ENCODE results near the gene CSNK2A1.
"Not testable (repeated sequence)": the region's sequence is repeated elsewhere in the genome, so short reads cannot be mapped to it uniquely, and the experiment has no call there.

CSNK2A1 gene

DNA sequence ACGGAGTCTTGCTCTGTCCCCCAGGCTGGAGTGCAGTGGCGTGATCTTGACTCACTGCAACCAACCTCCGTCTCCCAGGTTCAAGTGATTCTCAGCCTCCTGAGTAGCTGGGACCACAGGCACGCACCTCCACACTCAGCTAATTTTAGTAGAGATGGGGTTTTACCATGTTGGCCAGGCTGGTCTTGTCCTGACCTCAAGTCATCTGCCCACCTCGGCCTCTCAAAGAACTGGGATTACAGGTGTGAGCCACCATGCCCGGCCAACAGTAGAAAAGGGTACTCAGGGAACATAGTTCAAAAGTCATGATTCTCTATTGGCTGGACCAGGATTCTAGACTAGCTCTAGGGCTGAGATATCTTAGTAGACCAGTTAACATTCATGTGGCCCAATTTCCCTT lies 5.6 kb downstream of the CSNK2A1 start:
- in situ Hi-C loops (cut with MboI; ENCODE audit: low sequenced_read_pairs) = no loop called here

DNA sequence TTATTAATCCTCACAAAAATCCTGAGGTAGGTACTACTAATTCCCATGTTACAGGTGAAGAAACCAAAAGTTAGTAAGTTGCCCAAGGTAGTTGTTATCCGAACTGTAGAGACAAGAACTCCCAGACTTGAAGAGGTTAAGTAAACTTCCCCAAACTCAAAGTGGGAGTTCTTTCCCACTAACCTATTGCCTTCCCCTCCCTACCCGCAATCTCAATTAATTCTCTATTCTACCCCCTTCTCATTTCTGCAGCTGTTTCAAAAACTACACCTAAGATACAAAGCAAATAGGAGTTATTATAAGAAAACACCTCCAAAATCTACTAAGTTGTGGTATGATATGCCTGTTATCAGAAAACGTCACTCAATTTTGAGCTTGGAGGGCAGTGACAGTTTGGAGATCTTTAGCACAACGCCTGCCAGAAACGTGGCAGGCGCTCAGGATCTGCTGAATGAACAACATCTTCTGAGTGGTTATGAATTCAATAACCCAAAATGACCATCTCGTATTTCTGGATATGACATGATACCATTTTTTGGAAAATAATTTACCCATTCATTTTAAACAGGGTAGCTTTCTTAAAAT lies 7.1 kb downstream of the CSNK2A1 start:
- in situ Hi-C loops (cut with MboI; ENCODE audit: low sequenced_read_pairs) = no loop called here

DNA sequence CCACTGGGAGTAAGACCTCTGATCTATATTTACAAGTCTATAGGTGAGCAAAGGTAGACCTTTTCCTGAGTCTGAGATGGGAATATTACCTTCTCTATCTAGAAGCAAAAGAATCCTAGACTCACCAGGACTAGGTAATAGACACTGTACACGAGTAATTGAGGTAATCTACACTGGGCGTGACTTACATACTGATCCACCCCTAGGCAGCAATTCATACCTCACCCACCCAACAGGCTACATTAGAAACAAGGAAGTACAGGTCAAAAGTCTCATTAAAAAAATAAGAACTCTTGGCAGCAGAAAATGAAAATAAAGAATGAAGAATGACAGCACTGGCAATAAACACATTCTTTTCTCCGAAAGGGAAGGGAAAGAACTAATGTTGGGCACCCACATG lies 7.6 kb downstream of the CSNK2A1 start:
- in situ Hi-C loops (cut with MboI; ENCODE audit: low sequenced_read_pairs) = no loop called here

DNA sequence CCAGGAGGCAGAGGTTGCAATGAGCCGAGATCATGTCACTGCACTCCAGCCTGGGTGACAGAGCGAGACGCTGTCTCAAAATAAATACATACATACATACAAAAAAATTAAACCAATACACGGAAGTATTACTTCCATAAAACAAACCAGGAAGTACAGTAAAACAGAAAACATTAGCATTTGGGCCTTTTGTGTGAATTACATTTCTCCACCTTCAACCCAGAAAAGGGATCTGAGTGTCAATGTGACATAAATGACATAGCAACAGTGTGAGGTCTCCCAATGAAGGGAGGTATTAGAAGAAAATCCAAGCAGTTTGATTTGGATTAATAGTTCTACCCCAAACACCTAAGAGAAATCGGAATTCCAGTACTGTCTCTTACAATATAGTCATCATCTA lies 10.1 kb downstream of the CSNK2A1 start:
- in situ Hi-C loops (cut with MboI; ENCODE audit: low sequenced_read_pairs) = no loop called here

DNA sequence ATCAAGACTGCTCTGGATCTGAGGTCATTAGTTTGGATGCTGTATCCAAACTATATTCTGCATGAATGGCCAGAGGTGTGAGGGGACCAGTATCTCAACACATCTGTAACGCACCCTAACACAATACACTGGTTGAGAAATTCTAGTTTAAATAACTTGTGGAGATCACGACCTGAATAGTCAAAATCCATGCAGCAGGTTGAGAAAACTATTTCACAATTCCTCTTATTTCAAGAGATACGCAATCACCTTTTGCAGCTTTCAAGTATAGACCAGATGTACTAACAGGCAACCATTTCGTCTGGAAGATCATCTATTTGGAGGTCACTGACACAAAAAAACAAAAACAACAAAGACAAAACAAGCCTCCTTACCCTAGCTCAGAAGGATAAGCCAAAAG lies 11.1 kb downstream of the CSNK2A1 start:
- in situ Hi-C loops (cut with MboI; ENCODE audit: low sequenced_read_pairs) = no loop called here

DNA sequence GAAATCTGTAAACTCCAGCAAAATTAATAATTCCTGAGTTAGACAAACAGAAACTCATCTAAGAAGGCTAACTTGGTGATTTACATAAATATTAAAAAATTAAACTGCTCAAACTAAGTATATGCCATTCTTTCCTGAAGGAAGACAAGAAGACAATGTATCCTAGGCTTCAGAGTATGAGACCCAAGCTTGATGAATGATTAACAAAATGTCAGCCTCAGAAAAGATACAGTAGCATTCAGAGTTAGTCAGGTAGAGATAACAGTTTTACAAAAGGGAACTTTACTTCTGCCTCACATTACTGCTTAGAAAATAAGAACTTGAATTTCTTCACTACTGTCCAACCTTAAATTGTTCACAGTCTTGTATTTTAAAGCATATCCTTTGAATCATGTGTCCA lies 12.0 kb downstream of the CSNK2A1 start:
- in situ Hi-C loops (cut with MboI; ENCODE audit: low sequenced_read_pairs) = no loop called here

DNA sequence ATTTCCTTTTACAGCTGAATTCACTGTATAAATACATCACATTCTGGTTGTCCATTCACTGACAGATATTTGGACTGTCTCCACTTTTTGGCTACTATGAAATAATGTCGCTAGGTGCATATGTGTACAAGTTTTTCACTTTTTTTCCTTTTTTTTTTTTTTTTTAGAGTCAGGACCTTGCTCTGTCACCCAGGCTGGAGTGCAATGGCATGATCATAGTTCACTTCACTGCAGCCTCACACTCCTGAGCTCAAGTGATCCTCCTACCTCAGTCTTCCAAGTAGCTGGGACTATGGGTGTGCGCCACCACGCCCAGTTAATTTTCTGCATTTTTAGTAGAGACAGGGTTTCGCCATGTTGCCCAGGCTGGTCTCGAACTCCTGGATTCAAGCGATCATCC lies 13.3 kb downstream of the CSNK2A1 start:
- in situ Hi-C loops (cut with MboI; ENCODE audit: low sequenced_read_pairs) = no loop called here

DNA sequence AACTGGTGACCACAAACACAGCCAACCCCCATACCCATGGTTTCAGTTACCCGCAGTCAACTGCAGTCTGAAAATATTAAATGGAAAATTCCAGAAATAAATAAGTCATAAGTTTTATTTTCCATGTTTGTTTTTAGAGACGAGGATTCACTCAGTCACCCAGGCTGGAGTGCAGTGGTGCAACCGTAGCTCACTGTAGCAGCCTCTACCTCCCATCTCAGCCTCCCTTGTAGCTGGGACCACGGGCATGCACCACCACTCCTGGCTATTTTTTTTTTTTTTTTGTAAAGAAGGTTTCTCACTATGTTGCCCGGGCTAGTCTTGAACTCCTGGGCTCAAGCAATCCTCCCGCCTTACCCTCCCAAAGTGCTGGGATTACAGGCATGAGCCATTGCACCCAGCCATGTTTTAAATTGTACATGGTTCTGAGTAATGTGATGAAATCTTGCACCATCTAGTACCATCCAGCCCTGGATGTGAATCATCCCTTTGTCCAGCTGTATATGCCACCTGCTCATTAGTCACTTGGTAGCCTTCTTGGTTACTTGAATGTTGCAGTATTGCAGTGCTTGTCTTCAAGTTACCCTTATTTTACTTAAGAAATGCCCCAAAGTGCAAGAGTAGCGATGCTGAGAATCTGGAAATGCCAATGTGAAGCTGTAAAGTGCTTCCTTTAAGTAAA lies 14.5 kb downstream of the CSNK2A1 start:
- in situ Hi-C loops (cut with MboI; ENCODE audit: low sequenced_read_pairs) = no loop called here

DNA sequence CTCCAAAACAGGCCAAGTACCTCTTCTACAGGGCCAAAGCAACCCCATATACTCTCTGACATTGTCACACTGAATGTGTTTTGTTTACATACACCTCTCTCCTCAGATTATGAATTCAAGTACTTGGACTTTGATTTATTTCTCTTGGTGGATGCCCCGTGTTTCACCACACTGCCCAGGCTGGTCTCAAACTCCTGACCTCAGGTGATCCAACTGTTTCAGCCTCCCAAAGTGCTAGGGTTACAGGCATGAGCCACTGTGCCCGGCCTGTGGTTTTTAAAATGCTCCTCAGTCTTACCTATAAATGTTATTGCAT lies 16.1 kb downstream of the CSNK2A1 start:
- in situ Hi-C loops (cut with MboI; ENCODE audit: low sequenced_read_pairs) = no loop called here

DNA sequence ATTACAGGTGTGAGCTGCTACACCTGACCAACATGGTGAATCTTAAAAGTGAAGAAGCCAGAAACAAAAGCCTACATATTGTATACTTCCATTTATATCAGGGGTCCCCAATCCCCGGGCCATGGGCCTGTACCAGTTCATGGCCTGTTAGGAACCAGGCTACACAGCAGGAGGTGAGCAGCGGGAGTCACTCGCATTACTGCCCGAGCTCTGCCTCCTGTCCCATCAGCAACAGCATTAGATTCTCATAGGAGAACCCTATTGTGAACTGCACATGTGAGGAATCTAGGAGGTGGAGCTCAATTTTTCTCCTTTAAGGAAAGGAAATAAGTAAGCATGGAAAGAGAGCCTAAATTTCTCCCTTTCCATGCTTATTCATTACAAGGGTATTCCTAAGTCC lies 21.7 kb downstream of the CSNK2A1 start:
- in situ Hi-C loops (cut with MboI; ENCODE audit: low sequenced_read_pairs) = no loop called here

DNA sequence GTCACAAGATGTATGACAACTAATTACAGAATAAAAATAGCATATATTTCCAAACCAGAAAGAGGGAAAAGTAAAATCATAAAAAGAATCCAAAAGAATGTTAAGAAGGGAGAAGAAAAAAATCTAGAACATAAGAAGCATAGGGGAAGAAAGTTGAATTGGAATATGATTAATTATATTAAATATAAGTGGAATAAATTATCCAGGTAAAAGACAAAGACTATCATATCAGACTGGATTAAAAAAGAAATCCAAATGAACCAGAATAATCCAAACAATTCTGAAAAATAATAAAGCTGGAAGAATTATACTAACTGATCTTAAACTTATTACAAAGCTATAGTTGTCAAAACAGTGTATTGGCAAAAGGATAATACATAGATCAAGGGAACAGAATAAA lies 23.6 kb downstream of the CSNK2A1 start:
- in situ Hi-C loops (cut with MboI; ENCODE audit: low sequenced_read_pairs) = no loop called here

DNA sequence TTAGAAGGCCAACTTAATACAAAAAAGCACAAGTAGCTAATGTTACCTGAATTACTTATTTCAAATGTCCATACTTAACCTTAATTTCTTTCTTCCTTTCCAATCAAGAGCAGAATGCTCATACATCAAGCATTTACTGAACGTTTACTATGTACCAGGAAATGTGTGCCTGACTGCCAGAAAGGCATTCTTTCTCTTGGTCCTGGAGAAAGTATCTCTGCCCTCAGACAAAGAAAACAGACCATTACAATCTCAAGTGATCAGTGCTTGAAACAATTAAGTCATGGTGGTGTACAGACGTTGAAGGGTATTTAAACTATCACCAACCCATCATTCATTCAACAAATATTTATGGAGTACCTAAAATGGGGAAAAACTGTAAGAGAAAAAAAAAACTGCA lies 26.4 kb downstream of the CSNK2A1 start:
- in situ Hi-C loops (cut with MboI; ENCODE audit: low sequenced_read_pairs) = no loop called here

DNA sequence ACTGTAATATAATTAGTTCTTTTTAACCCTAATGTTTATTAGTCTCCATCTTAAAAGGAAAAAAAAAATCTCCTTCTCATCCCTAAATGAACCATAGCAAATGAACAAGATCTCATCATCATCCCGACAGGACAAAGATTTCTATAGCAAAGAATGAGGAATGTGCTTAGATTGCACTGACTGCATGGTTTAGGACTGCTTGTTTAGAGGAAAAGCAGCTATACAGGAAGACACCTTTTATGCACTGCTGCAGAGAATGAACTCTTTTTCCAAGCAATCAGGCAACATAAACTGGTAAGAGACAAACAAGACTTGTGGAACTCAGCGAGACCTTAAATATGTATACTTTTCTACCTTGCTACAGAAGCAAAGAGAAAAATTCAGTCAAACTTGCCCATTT lies 26.8 kb downstream of the CSNK2A1 start:
- in situ Hi-C loops (cut with MboI; ENCODE audit: low sequenced_read_pairs) = no loop called here

DNA sequence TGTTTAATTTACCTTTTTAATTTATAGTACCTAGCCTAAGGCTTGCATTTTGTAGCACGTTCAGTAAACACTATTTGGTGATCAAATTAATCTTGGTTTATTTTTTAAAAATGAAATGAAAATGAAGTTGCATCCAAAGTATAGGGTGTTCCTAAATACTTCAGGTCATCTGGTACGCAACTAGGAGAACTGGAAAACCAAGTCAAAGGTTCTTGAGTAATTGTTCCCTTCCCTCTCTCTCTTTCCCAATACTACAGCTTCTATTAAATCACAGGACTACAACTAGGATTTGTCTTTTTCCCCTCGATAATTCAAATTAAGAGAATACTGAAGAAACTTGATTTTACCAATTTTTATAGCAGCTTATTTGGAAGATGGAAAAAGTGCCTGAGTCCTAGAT lies 27.9 kb downstream of the CSNK2A1 start:
- in situ Hi-C loops (cut with MboI; ENCODE audit: low sequenced_read_pairs) = no loop called here

DNA sequence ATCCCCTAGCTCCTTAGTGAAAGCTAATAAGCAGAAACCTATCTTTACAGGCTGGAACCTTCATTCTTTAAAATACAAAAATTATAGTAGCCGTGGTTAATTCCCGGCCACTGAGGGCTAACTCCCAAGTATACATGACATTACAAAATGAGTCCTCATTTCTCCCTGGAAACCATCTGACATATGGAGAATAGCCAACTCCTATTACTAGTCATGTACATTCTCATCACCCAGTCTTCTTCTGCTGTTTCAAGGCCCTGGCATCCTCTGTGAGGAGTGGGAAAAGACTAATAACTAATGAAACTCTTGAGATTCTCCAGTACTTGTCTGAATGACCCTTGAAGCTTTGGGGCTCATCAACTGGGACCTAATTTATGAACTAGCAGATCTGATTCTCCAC lies 30.2 kb downstream of the CSNK2A1 start:
- in situ Hi-C loops (cut with MboI; ENCODE audit: low sequenced_read_pairs) = no loop called here

DNA sequence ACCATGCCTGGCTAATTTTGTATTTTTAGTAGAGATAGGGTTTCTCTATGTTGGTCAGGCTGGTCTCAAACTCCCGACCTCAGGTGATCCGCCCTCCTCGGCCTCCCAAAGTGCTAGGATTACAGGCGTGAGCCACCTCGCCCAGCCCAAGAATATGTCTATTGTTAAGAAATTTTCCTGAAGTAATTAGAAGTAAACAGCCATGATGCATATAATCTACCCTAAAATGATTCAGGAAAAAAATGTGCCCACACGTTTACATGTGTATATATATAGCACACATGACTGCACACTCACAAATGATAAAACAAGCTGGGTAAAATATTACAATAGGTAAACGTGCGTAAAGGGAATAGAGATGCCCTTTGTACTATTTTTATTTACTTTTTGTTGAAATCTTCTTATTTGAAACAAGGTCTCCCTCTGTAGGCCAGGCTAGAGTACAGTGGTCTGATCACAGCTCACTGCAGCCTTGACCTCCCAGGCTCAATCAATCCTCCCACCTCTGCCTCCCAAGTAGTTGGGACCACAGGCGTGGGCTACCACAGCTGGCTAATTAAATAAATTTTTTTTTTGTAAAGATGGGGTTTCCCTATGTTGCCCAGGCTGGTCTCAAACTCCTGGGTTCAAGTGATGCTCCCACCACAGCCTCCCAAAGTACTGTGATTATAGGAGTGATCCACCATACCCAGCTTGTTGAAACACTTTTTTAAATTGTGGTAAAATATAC lies 33.1 kb downstream of the CSNK2A1 start:
- in situ Hi-C loops (cut with MboI; ENCODE audit: low sequenced_read_pairs) = not testable (repeated sequence)

DNA sequence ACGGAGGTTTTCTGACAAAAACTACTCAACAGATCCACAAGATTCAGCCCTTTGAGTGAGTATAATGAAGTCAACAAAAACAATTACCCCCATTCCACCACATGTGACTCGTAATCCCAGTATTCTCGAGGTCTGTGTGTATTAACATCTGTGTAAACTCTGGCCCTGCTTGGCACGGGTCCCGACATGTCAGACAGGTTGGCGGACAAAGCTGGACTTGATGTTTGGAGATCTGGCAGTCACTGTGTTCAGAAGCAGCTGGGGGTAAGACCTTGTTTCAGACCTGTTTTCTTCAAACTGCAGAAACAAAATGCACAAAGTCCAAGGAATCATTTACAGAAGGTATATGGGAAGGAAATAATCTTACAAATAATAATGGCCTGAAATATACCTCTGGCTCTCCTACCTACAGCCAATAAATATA lies 35.2 kb downstream of the CSNK2A1 start:
- in situ Hi-C loops (cut with MboI; ENCODE audit: low sequenced_read_pairs) = not testable (repeated sequence)

DNA sequence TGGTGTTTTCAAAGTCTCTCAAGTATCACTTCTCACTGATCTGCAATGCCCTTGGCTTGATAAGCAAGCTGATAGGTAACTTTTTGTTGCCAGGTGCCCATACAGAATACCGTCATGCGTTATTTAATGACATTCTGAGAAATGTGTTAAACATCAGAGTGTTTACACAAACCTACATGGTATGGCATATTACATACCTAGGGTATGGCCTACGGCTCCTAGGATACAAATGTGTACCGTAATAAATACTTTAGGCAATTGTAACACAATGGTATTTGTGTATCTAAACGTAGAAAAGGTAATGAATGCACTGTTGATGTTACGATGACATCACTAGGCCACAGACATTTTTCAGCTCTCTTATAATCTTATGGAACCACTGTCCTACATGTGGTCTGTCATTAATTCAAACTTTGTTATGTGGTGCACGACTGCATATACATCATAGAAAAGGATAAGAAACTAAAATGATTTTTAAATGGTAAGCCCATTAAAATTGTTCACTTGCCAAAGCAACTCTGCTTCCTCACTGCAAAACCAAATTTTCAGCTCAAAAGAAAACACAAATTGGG lies 35.7 kb downstream of the CSNK2A1 start:
- in situ Hi-C loops (cut with MboI; ENCODE audit: low sequenced_read_pairs) = no loop called here

DNA sequence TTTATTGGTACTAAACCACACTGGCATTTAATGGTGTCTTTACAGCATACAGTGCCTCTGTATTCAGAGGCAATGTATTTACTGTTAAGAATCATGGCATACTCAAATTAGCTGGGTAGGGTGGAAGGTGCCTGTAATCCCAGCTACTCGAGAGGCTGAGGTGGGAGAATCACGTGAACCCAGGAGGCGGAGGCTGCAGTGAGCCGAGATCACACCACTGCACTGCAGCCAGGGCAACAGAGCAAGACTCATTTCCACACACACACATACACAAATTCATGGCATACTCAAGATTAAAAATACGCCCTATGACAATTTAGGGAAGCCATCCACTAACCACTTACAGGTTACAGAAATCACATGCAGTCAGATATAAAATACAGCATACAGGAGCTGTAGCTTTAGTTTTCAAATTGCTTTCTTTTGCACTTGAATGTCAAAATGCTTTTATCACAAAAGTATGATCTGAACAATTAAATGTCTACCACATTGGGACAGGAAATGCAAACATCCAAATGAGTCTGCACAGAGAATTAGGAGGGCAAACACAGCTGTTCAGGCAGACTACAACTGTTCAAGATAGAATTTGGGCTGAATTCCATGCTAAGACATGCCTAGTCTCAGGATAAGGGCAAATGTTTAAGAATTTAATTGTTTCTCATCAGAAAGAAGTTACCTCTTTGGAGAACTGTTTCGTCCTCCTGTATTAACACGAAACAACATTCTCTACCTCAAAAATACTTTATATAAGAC lies 36.4 kb downstream of the CSNK2A1 start:
- in situ Hi-C loops (cut with MboI; ENCODE audit: low sequenced_read_pairs) = no loop called here

DNA sequence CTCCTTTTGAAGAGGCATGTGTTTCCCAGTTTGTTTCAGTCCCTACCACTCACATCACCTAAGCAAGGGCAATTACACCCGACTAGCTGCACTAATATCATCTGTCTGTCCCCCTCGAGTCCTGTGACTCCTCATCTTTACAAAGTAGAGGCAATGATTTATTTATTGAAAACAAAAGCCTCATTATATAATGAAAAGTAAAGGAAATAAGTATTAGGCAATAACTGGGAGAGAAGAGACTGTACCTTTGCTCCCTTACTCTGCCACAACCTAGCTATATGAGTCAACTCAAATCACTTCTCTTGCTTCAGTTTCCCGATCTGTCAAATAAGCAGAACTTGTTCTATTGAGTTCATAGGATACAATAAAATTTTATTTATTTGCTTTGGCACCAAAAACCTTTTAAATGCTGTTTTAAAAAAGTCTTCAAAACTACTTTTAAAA lies 38.9 kb downstream of the CSNK2A1 start:
- in situ Hi-C loops (cut with MboI; ENCODE audit: low sequenced_read_pairs) = no loop called here

DNA sequence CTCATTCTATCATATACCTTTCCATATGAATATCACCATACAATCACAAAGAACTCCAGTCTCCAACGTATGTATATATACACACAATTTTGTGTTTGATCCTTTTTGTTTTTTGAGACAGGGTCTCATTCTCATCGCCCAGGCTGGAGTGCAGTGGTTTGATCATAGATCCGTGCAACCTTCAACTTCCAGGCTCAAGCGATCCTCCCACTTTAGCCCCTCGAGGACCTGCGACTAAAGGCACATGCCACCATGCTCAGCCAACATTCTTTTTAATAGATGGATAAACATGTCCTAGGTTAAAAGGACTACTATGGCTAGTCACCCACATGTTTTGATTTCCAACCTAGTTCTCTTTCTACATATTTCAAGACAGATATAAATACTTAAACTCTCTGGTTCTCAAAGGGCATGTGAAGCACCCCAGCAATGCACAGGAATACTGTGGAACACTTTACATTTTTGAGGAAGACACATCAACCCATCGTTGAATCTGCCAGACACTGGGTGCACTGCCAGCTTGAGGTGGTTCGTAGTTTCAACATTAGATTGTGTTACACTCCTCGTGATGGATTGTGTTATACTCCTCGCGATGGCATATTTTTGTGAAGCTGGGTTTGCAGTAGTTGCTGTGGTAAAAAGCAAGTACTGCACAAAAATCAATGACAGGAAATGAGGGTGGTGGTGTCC lies 40.4 kb downstream of the CSNK2A1 start:
- in situ Hi-C loops (cut with MboI; ENCODE audit: low sequenced_read_pairs) = no loop called here
